Mononuclear cell (primary cell): Measurements from ENCODE around the gene TMEM184C. TPM values are rescaled to one million over a fixed set of nuclear protein-coding genes. Genes with fewer than 3 reads are reported as not detected.
A peak's percentile ranks its signal among the peaks of the same experiment; 100 is the strongest.

ENCODE experiments used
- H3K27me3 ChIP-seq: 2 replicates; pipeline ENCODE4 v1.6.0; 2011; ENCODE audit warnings: low read length, control low read depth; ENCODE audit not compliant: insufficient read depth
- H3K4me1 ChIP-seq: 2 replicates; pipeline ENCODE4 v1.5.1; 2011; ENCODE audit warnings: mild to moderate bottlenecking, low read length, control low read depth; ENCODE audit not compliant: insufficient read depth
- H3K4me3 ChIP-seq: 2 replicates; pipeline ENCODE4 v1.5.1; 2011; ENCODE audit warnings: mild to moderate bottlenecking, low read length, moderate library complexity
- H3K9me3 ChIP-seq: 2 replicates; pipeline ENCODE4 v1.5.1; 2011; ENCODE audit warnings: low read depth, mild to moderate bottlenecking, control low read depth, low read length
- total RNA-seq: library from RNA; depleted of rRNA; stranded (reverse); fragments of >200 nt; gene quantifications from one replicate; pipeline ENCODE4 v1.2.3, GENCODE V29; 2012

The TMEM184C gene
- total RNA-seq, 1 donor: 26.0 TPM

GRCh38 chr4:147658501-147658900 is 41.3 kb downstream of the TMEM184C start:
- Histone ChIP-seq H3K4me1 (no peaks in the 10 kb centered on the region), H3K27me3 (no peaks in the 10 kb centered on the region), H3K4me3 (no peak overlapping the region), H3K9me3 (no peaks in the 10 kb centered on the region)

DNA sequence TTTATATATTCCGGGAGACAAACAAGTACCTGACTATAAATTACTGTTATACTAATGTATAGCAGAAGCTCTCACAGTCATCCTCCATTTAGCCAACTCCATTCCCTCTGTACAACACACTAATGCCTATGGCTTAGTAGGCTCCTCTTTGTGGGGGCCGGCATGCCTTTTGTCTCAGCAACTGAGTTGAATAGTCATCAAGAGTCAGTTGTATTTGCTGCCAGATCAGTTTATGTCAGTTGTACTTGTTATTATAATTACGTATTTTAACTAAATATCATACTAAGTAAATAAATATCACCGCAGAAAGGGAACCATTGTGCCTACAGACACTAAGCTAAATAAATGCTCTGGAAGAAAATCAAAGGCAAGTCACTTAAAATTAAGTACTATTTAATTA is 56.9 kb downstream of the TMEM184C start:
- H3K9me3 ChIP-seq: no peaks in the 10 kb centered on the region
- H3K4me3 ChIP-seq: no peak overlapping the region
- no peaks in the 10 kb centered on the region for H3K4me1 ChIP-seq
- no peaks in the 10 kb centered on the region for H3K27me3 ChIP-seq

DNA sequence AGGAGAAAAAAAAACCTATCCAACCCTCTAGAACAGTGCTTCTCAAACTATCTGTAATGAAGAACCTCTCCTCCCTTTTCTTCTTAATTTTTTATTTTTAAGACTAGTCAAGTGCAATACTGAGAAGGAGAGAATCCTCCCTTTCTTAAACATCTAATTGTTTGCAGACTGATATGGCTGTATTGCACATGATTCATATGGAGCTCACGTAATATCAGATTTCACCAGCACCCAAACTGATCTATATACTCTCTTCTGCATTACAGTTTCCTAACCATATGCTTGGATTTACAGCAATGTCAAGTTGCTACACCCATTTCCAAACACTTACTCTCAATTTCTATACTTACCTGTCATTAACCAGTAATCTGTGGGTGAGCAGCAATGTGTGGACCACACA is 57.3 kb downstream of the TMEM184C start:
- Histone ChIP-seq H3K9me3 (no peaks in the 10 kb centered on the region), H3K4me3 (no peak overlapping the region), H3K4me1 (no peaks in the 10 kb centered on the region), H3K27me3 (no peaks in the 10 kb centered on the region)

DNA sequence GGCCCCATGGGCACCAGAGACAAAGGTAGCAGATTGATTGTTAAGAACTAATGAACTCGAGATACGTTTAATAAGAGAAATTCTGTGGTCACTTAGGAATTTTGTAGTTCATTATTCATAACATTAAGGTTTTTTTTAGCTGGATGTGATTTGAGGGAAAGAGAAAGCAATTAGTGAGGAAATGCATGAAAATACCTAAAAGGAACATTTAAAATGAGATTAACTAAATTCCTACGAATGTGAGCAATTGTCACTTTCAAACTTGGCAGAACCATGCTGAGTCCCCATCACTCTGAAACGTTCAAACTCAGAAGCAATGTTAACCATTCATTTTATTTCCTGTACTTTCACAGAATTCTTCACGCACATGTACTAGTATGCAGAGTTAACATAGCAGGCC is 60.9 kb downstream of the TMEM184C start:
- no peaks in the 10 kb centered on the region for H3K27me3 ChIP-seq
- H3K9me3 ChIP-seq: no peaks in the 10 kb centered on the region
- H3K4me3 ChIP-seq: no peak overlapping the region
- H3K4me1 ChIP-seq: peaks cover 7% of the 10 kb centered on the region

DNA sequence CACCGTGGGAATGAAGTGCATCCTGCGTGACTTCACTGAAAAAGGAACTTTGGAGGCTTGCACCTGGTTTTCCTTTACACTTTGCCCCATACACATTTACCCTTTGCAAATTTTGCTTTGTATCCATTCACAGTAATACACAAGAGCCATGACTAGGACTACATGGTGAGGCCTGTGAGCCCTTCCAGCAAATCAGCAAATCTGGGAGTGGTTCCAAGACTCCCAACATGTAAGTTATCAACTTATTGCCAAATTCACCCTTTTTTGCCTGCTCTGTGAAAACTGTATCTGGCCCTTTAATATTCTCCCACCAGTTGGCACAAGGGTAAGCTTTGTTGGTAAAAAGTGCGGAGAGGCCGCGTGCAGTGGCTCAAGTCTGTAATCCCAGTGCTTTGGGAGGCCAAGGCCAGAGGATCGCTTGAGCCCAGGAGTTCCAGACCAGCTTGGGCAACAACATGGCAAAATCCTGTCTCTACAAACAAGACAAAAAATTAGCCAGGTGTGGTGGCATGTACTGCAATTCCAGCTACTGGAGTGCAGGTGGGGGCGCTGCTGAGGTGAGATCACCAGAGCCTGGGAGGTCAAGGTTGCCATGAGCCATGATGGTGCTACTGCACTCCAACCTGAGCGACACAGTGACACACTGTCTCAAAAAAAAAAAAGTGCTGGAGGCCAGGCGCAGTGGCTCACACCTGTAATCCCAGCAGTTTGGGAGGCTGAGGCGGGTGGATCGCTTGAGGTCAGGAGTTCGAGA is 61.8 kb downstream of the TMEM184C start:
- Histone ChIP-seq H3K4me1 (peaks cover 11% of the 10 kb centered on the region), H3K27me3 (no peaks in the 10 kb centered on the region), H3K9me3 (no peaks in the 10 kb centered on the region), H3K4me3 (no peak overlapping the region)

DNA sequence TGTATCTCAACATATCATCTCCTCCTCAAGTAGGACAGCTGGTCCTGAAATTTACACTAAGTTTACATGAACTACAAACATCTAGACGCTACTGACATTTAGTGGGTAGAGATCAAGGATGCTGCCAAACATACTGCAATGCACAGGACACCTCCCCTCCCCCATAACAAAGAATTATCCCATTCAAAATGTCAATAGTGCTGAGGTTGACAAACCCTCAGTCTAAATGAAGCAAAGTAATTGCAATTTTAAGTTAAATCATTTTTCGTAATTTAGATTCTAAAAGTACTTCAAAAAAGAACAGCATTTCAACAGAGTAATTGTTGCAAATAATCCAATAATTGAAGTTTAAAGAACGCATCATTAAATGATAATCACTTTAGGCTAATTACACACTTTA is 65.6 kb downstream of the TMEM184C start:
- Histone ChIP-seq H3K27me3 (no peaks in the 10 kb centered on the region), H3K9me3 (no peaks in the 10 kb centered on the region), H3K4me3 (no peak overlapping the region), H3K4me1 (peaks cover 17% of the 10 kb centered on the region)

DNA sequence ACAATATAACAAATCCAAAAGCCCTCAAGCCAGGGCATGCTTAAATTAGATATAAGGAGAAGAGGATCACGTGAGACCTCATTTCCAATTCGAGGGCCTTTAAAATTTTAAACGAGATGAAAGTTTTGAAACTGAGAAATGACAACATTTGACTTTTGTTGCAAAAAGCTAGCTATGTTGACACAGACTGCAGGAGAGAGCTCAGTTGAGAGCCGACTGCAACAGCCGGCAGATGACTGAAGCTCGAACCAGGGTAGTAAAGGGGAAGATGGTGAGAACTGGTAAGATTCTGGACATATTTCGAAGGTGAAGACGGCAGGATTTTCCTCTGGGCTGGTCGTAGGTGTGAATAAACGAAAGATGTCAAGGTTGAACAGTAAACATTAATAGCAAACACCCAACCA is 66.0 kb downstream of the TMEM184C start:
- Histone ChIP-seq H3K4me3 (peak overlapping the region; percentile 89), H3K27me3 (no peaks in the 10 kb centered on the region), H3K4me1 (peaks cover 17% of the 10 kb centered on the region), H3K9me3 (no peaks in the 10 kb centered on the region)

DNA sequence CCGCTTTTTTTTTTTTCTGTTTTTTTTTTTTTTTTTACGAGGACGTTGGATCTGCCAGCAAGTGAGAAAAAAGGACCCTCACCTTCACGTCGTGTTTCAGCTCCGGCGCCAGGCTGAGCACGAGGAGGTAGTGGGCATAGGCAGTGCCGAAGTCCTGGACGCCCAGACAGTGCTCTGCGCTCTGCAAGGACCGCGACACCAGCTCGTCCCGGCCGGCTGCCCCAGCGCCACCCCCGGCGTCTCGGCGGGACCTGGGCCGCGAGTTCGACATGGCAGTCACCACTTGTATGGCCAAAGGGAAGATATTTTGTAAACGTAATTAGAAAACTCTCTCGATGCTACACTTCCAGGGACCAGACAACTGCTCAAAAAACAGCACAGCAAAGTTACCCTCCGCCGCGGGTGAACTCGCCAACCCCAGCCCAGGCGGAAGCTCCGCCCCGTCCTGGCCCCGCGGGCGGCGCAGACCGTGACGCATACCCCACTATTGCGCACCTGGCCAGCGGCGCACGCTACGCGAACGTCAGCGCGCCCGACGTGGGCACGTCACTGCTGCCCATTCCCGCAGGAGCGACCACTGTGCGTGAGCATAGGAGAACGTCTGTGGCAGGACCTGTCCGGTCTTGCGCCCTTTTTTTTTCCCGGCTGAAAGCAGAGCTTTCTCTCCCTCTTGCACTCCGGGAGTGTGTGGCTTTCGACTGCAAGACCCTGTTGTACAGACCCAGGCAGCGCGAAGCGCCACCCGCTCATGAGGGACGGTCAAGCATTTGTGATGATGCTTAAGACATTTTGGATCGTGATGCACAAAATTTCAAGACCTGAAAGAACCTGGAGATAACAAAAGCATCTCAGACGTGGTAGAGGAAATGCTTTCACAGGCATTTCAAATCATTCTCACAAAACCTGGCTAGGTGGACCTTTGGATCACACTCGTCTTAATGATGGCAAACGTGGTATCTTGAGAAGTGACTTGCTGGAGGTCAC is 66.8 kb downstream of the TMEM184C start, which contains the start of gene PRMT9:
Gene PRMT9, minus strand, starts transcription at position 447 of the 984 bp plus-strand sequence. Its CDS starts 176 bp downstream, at position 271.
- H3K9me3 ChIP-seq: no peaks in the 10 kb centered on the region
- H3K27me3 ChIP-seq: no peaks in the 10 kb centered on the region
- peaks cover 17% of the 10 kb centered on the region for H3K4me1 ChIP-seq
- H3K4me3 ChIP-seq: peak within 1 kb of the TSS; percentile 89

GRCh38 chr4:147689067-147689466 is 71.9 kb downstream of the TMEM184C start:
- H3K4me1 ChIP-seq: peaks cover 6% of the 10 kb centered on the region
- H3K27me3 ChIP-seq: no peaks in the 10 kb centered on the region
- no peak overlapping the region for H3K4me3 ChIP-seq
- H3K9me3 ChIP-seq: no peaks in the 10 kb centered on the region

DNA sequence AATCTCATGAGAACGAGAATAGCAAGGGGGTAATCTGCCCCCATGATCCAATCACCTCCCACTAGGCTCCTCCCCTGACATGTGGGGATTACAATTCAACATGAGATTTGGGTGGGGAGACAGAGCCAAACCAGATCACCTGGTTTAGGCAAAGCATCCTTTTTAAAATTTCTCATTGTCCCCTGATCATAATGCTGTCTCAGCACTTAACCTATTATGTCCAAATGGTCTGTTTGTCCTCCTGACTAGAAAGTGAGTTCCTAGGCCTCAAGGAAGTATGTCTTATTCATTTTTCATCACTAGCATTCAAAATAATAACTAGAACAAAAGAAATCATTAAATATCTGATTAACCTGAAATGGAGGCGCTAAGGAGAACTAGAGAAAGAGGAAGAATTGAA is 74.6 kb downstream of the TMEM184C start:
- no peak overlapping the region for H3K4me3 ChIP-seq
- H3K4me1 ChIP-seq: no peaks in the 10 kb centered on the region
- H3K27me3 ChIP-seq: no peaks in the 10 kb centered on the region
- no peaks in the 10 kb centered on the region for H3K9me3 ChIP-seq

DNA sequence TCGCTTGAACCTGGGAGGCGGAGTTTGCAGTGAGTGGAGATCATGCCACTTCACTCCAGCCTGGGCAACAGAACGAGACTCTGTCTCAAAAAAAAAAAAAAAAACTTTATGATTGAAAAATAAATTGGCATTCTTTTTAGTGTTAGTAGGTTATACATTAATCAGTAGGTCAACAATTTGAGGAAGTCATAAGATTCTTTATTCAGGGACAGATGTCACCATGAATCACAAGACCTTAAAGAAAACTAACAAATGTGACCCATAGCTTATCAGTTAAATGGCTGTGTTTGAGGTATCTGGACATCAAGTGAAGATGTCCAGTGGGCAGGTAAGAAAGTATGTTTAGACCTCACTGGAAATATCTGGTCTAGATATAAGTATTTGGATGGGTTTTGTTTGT is 76.0 kb downstream of the TMEM184C start:
- no peak overlapping the region for H3K4me3 ChIP-seq
- H3K4me1 ChIP-seq: no peaks in the 10 kb centered on the region
- no peaks in the 10 kb centered on the region for H3K27me3 ChIP-seq
- H3K9me3 ChIP-seq: no peaks in the 10 kb centered on the region

DNA sequence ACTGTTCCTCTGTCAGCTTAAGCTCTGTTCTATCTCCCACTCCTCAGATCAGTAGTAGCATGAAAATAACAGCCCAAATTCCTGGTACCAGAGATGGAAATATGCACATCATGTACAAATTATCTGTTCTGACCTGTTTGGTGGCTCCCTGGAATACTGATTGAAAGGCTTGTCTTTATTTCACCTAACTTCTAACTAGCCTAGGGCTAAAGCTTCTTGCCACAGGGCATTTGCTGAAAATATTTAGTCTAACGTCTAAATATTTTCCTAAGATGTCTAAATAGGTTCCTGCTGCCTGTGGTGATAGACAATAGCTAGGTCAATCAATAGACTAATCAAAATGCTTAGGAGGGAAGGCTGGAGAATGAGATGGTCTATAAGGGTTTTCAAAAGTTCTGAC is 79.7 kb downstream of the TMEM184C start:
- Histone ChIP-seq H3K4me3 (no peak overlapping the region), H3K9me3 (no peaks in the 10 kb centered on the region), H3K4me1 (no peaks in the 10 kb centered on the region), H3K27me3 (peaks cover 2% of the 10 kb centered on the region)

DNA sequence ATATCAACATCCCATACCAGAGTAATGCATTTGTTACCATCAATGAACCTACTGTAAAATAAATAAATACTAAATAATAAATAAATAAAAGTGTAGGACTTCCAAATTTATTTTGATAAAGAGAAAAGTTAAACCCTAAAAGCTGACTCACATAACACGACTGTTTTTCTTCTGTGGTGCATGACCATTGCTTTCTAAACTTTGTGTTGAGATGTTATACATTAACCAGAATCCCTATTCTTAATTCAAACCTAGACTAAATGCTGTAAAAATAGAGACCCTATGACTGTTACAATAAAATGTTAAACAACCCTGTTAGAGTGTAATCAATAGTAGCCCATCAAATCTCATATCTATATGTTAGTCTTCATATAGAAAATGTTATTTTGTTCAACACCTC is 87.6 kb downstream of the TMEM184C start:
- no peaks in the 10 kb centered on the region for H3K4me1 ChIP-seq
- H3K9me3 ChIP-seq: no peaks in the 10 kb centered on the region
- H3K27me3 ChIP-seq: peaks cover 2% of the 10 kb centered on the region
- H3K4me3 ChIP-seq: no peak overlapping the region

DNA sequence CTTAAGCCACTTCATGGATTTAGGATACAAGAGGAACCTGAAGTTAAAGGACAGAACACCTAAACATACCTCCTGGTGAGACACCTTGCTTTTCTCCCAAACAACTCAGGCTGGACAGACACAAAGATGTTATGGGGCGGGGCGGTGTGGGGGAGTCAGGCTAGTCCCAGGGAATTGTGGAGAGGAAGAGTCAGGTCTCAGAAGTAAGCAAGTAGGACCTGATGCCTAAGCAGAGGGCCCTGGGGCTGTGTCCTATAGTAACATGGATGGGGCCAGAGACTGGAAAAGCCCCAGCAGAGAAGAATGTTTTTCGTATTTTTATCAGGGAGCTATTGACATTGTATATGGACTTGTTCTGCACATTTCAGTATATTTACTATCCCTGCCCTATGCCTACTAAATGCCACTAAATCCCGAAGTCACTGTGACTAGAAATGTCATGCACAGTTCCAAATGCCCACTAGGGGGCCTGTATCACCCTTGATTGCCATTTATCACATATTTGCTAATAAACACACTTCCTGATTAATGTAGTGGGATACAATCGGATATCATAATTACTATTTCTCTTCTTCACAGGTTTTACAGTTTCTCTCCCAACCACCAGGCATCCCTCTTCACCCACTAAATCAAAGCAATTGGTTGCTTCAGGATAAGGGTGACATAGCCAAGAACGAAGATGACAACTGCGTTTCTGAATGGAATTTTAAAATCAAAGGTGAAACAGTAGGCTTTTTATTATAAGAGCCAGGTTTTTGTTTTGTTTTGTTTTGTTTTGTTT is 90.9 kb downstream of the TMEM184C start:
- Histone ChIP-seq H3K4me3 (no peak overlapping the region), H3K27me3 (no peaks in the 10 kb centered on the region), H3K9me3 (no peaks in the 10 kb centered on the region), H3K4me1 (no peaks in the 10 kb centered on the region)

GRCh38 chr4:147709999-147710398 is 92.8 kb downstream of the TMEM184C start:
- no peak overlapping the region for H3K4me3 ChIP-seq
- H3K4me1 ChIP-seq: no peaks in the 10 kb centered on the region
- no peaks in the 10 kb centered on the region for H3K27me3 ChIP-seq
- no peaks in the 10 kb centered on the region for H3K9me3 ChIP-seq
